Measurements from ENCODE around the gene EPHB2.
"Not testable (repeated sequence)": the region's sequence is repeated elsewhere in the genome, so short reads cannot be mapped to it uniquely, and the experiment has no call there.

The EPHB2 gene

GRCh38 chr1:22691031-22691753 is 19.4 kb upstream of the EPHB2 start:
- no peak for DNase-seq (ENCODE audit: low read depth, low spot score)

- DNase-seq (ENCODE audit: low read depth, low spot score) = no peak
Observed at GRCh38 chr1:22694172-22694571, 16.5 kb upstream of the EPHB2 start.

- no peak for DNase-seq (ENCODE audit: low read depth, low spot score)
Observed at GRCh38 chr1:22696610-22697009, 14.0 kb upstream of the EPHB2 start.

DNA sequence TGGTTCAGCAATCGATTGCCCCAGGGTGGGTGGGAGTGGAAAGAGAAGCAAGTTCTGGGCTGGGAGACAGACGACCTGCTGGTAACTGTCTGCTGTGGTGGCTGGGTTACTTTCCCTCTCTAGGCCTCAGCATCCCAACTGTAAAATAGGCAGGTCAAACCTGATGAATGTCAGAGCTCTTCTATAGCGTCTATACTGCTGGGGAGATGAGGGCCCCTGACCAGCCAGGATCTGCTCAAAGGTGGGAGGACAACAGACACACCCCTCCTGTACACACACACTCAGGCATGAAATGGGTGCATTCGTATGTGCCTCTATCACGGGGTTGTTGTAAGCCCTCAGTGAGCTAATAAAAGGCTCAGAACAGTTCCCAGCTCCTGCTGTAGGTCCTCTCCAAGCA is 12.7 kb upstream of the EPHB2 start:
- no peak for DNase-seq (ENCODE audit: low read depth, low spot score)

DNA sequence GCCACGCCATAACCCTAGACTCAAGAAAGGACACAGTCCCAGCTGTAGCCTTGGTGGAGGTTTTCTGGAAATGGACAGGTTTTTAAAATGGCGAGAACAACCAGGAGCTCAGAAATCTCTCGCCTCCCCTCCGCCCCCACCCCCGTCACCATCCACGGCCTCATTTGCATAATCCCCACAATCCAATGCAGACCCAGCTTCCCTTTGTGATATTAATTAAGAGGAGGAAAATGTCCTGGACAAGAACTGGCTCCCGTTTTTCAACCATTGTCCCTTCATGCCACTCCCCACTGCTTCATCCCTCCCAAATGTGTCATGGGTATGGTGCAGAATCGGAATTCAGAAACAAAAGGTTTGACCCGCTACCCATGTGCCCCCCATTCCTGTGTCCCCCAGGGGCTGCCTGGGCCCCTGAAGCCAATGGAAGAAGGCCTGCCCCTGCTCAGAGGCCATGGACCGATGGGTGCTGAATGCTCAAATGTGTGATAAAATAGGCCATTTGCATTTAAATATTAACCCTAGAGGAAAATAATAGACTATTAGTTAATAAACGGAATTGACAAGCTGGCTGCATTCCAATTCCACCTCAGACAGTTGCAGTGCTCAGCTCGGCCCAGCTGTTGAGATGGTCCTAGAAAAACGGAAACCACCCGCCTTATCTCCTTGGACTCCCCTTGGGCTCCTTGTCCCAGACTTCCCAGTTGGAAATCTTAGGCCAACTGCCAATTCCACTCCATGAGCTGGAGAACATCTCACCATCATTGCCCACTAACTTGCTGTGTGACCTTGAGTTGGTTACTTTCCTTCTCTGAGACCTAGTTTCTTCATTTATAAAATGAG is 10.7 kb upstream of the EPHB2 start:
- no peak for DNase-seq (ENCODE audit: low read depth, low spot score)

GRCh38 chr1:22702296-22703085 is 8.1 kb upstream of the EPHB2 start:
- no peak for DNase-seq (ENCODE audit: low read depth, low spot score)

DNA sequence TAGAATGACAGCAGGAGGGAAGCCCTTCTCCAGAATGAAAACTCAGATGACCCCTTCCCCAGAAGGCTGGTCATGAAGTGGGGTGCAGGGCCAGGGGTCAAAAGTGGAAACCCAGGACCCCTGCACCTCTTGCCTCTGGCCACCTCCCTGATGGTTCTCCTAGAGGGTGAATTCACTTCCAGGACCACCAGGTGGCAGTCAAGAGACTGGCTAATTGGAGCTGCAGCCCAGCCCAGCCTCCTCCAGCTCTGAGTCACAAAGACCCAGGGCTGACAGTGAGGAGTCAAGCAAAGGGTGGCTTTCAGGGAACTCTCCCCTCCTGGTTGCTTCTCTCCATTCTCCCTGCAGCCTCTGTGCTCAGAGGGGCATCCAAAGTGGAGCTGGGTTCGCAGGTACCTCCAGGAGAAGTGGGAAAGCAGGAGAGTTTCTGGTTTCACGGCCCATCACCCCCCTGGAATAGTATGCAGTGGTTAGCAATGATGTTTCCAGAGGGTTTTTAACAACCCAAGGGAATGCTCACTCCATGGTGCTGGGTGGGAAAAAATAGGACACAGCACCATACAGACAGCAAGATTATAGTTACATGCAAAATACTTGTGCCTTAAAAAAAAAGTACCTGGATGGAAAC is 6.1 kb upstream of the EPHB2 start:
- peak; percentile 80 for DNase-seq (ENCODE audit: low read depth, low spot score)

GRCh38 chr1:22705586-22705985 is 5.1 kb upstream of the EPHB2 start:
- no peak for DNase-seq (ENCODE audit: low read depth, low spot score)

- not testable (repeated sequence) for DNase-seq (ENCODE audit: low read depth, low spot score)
Observed at GRCh38 chr1:22706100-22706499, 4.5 kb upstream of the EPHB2 start.

DNA sequence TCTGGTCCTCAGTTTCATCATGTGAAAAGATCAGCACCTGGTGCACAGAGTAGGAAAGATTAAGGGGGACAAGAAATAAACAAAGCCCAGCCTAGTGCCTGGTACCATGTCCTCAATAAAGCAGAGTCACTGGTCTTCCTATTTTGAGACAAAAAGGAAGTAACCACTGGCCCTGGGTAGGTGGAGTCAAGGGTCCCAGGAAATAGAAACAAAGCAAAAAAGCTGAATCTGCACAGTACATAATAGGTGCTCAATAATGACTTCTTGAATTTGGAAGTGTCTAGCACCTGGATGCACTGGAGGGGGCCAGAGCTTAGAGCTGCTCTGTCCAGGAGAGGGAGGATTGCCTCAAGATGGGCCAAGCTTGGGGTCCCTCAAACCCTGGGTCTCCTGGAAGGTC is 1.9 kb upstream of the EPHB2 start:
- no peak for DNase-seq (ENCODE audit: low read depth, low spot score)

DNA sequence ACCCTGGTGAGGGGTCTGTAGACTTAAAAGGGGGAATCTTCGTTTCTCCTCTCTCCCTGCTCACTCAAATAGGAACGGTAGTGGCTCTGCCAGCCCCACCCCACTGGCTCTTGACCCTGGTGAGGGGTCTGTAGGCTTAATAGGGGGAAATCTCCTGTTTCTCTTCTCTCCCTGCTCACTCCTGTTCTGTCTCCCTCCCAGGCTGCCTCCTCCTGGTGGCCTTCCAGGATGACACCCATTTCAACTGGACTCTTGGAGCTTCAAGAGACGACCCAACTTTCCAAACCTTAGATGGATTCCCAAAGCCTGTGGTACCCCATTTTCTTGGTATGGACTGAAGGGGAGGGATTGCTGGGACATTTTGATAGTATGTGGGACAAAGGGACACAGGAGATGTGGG is 1.4 kb upstream of the EPHB2 start:
- peak; percentile 37 for DNase-seq (ENCODE audit: low read depth, low spot score)

GRCh38 chr1:22709891-22710700 is 543 bp upstream of the EPHB2 start:
- DNase-seq (ENCODE audit: low read depth, low spot score) = no peak

GRCh38 chr1:22711071-22711470 is 432 bp downstream of the EPHB2 start:
- DNase-seq (ENCODE audit: low read depth, low spot score) = no peak

DNA sequence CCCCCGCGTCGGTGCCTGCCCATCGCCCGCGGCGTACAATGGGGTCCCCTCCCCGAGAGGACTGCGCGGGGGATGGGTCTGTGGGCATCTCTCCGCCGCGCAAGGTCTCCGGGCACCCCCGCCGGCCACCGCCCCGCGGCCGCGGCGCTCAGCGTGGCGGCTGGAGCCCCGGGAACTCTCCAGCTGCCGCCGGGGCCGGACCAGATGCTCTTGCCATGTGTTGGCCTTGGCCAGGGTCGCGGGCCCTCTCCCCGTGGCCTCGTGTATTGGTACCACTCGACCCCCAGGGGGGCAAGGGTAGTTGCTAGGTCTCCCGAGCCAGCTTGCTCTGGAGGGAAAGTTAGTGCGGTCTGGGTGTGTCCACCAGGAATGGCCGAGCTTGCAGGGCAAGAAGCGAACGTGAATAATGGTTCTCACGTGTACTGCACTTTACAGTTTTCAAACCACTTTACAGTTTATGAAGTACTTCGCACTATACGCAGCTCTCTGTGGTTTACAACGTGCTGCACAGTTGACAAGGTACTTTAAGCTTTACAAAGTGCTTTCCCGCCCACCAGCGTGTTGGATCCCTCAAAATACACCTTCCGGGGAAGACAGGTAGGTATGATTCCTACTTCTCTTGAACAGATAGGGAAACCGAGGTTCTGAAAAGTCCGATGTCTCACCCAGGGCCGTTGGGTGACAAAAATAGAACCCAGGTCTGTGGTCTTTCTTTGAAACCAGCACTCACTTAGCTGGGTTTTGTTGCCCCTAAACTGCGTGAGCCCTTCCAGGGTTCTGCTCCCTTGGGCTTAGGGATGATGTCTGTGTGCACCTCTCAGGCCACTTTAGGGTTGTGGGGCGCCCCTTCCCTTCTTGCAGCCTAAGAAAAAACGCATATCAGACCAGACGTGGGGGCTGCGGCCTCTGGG is 1.2 kb downstream of the EPHB2 start:
- no peak for DNase-seq (ENCODE audit: low read depth, low spot score)

DNA sequence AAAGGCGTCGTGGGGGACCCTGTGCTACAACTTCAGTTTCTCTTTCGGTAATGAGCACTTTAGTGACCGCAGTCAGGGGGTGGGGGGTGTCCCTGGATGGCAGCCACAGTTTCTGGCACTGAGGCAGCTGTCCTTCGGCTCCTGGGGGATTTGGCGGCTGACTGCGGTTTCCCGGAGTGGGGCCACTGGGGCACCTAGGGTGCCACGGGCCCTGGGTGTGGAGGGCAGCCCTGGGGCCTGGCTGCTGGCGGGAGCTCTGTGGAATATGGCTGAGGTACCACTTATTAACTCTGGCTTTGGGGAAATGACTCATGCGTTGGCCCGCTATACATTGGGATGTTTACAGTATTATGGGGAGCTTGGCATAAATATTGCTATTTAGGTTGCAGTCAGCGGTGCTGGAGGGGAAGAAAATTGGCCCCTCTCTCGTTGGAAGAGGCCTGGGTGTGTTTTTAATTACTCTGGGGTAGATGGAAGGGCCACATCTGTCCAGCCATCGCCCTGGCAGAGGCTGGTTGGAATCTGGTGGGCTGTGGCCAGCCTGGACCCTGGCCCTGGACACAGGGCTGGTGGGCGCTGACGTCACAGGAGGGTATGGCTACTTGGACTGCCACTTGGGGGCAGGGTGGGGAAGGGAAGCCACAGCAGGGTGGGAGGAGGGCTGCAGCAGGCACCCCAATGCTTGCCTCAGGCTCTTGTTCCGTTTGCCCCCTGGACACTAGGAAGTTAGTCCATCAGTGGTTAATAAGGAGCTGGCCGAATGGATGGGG is 2.0 kb downstream of the EPHB2 start:
- DNase-seq (ENCODE audit: low read depth, low spot score) = no peak

DNA sequence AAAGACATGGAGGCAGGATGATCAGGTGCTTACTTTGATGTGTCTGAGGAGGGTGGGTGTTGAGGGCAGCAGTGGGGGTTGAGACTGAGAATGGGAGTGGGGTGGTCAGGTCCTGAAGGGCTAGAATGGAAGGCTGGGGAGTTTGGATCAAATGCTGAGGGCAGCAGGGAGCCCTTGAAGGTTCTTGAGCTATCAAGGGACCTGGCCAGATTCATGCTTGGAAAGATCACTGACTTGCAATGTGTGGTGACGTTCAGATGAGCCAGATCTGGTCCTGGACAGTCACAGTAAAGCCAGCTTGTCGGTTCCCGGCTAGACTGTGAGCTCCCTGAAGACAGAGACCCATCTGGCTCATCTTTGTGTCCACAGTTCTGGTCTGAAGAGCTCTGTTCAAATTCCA is 3.8 kb downstream of the EPHB2 start:
- no peak for DNase-seq (ENCODE audit: low read depth, low spot score)

DNA sequence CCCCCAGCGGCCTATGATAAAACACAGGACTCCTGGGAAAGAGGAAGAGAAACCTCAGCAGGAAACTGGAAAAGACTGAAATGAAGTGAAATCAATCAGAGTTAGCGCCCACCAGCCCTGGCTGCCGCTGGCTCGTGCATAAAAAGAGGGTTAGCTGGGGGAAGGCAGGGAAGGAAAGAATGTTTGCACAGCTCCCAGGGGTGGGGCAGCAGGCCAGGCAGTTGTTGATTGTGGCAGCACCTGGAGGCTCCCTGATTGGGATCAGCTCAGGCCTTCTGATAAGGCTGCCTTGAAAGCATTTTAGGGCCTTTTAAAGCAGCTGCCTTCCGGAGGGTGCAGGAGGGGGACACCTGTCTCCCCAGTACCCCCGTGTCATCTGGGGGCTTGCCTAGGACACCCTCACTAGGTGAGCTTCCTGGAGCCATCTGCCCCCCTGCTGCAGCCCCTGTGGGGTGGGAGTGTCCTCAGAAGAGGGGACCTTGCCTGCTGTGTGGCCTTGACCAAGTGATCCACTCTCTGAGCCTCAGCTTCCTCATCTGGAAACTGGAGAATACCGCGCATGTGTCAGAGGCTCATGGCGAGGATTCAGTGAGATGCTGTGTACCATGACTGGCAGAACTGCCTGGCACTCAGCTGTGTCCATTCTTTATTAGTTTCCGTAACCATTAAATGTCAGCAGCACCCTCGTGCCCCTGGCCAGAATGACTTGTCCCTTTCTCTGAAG is 6.6 kb downstream of the EPHB2 start:
- no peak for DNase-seq (ENCODE audit: low read depth, low spot score)

DNA sequence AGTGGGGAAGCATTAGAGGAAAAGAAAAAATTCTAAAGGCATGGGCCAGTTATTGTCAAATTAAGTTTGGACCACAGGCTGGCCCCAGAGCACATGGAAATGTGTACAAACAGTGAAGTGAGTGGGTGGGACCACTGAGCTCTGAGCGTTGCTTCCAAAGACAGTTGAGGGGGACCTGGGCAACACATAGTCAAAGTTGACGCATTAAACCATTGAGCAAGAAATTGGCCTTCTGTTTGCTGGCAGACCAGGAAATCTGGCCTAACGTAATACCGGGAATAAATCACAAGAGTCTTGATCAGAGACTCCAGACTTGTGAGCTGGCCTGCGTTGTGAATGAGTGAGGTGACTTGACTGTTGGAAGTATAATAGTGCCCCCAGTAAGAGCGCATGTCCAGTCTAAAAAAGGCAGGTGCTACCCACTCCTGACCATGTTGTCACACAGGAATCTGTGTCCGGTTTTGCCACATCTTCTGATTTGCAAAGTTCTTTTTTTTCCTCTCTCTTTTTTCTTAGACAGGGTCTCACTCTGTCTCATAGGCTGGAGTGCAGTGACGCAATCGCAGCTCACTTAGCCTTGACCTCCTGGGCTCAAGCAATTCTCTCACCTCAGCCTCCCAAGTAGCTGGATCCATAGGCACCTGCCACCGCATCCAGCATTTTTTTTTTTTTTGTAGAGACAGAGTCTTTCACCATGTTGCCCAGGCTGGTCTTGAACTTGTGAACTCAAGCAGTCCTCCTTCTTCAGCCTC is 10.7 kb downstream of the EPHB2 start:
- no peak for DNase-seq (ENCODE audit: low read depth, low spot score)
